NCI-H345 treated with DMSO at 0.1 percent for 48 hours (cell line): ENCODE data around the gene POR.
"Not testable (repeated sequence)": the region's sequence is repeated elsewhere in the genome, so short reads cannot be mapped to it uniquely, and the experiment has no call there.

ENCODE experiments used
- DNase-seq: peaks from one replicate; lab custom pipeline; 2025; ENCODE audit not compliant: unreplicated experiment; lab: John Stamatoyannopoulos, UW

Gene POR

GRCh38 chr7:75884476-75884875 lies 30.5 kb upstream of the POR start:
- DNase-seq: no peak

- no peak for DNase-seq
Measured at GRCh38 chr7:75885036-75885435, 29.9 kb upstream of the POR start.

GRCh38 chr7:75887669-75888369 lies 27.1 kb upstream of the POR start:
- no peak for DNase-seq

GRCh38 chr7:75888464-75889222 lies 26.3 kb upstream of the POR start:
- no peak for DNase-seq

- DNase-seq: no peak
Measured at GRCh38 chr7:75889223-75889825, 25.6 kb upstream of the POR start.

GRCh38 chr7:75889826-75890225 lies 25.1 kb upstream of the POR start:
- no peak for DNase-seq

GRCh38 chr7:75891237-75891636 lies 23.7 kb upstream of the POR start:
- not testable (repeated sequence) for DNase-seq

- DNase-seq: no peak
Measured at GRCh38 chr7:75891815-75892411, 23.0 kb upstream of the POR start.

- DNase-seq: no peak
Measured at GRCh38 chr7:75892634-75893272, 22.2 kb upstream of the POR start.

GRCh38 chr7:75896803-75897327 lies 18.1 kb upstream of the POR start:
- DNase-seq: no peak

- no peak for DNase-seq
Measured at GRCh38 chr7:75900617-75901315, 14.2 kb upstream of the POR start.

- peak; percentile 15 for DNase-seq
Measured at GRCh38 chr7:75905785-75906604, 9.0 kb upstream of the POR start.

- no peak for DNase-seq
Measured at GRCh38 chr7:75906991-75907667, 7.8 kb upstream of the POR start.

- not testable (repeated sequence) for DNase-seq
Measured at GRCh38 chr7:75907668-75908039, 7.3 kb upstream of the POR start.

GRCh38 chr7:75909521-75910132 lies 5.3 kb upstream of the POR start:
- no peak for DNase-seq

GRCh38 chr7:75911186-75911585 lies 3.8 kb upstream of the POR start:
- DNase-seq: not testable (repeated sequence)

GRCh38 chr7:75913437-75913836 lies 1.5 kb upstream of the POR start:
- DNase-seq: no peak

- DNase-seq: no peak
Measured at GRCh38 chr7:75914169-75914654, 743 bp upstream of the POR start.
